EL (cell line): Measurements from ENCODE around the gene PFKFB4.
"Not testable (repeated sequence)": the region's sequence is repeated elsewhere in the genome, so short reads cannot be mapped to it uniquely, and the experiment has no call there.

Experiments used
- DNase-seq: peaks from one replicate; pipeline ENCODE4 v3.0.0-alpha.2; 2016

The PFKFB4 gene

DNA sequence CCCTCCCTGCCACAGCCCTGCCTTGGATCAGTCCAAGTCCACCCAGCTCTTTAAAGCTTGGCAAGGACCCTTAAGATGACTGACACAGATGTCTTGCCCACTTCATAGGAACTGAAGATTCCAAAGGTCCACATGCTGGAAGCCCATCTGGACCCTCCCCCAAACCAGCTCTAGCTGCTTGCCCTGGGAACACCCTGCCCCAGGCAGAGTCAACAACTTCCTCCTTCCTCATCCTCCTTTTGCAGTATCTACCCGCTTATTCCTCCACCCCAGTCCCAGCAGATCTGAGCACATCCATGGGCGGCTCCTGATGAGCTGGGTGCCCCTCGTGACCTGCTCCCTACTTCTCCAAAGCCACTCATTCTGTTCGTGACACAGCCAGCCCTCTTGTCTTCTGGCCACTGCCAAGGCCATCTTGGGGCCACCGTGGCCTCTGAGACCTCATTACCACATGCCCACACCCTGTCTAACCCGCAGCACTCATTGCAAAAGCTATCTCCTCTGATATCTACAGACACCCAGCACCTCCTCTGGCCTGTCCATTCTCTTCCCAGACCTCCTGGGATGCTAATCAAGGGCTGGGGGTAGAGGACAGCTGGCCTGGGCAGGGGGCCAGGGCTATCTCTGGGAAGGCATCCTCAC lies 2.0 kb upstream of the PFKFB4 start:
- DNase-seq, result no peak

DNA sequence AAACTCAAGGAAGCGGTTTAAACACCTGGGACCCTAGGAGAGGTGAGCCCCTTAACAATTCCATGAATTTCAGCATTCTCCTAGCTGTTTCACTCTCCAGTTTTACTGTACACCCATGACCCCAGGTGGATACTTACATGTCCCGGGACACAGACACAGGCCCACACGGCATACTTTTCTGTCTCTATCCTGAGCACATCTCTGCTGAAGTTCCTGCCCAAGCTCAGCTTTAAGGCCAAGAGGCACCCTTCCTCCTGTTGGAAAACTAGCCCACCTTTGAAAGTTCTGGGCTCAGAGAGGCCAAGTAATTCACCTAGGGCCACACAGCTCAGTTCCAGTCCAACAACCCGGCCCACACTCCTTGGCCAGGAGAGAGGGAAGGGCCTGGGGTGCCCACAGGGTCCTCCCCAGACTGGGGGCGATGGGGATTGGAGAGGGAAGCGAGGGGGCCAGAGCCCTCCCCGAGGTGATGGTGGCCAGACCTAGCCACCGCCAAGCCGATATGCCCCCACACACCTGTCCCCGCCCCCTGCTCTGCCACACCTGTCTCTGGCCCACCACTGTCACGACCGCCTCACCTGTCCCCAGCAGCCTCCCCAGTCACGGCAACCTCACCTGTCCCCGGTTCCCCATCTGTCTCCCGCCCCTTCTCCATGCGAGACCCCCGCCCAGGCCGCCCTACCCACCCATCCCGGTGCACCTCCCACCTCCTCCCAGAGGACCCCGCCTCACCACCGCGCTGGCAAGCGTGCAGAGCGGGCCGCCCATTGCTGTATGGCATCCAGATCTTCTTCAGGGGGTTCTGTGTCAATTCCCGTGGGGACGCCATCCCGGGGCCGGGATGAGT lies 431 bp downstream of the PFKFB4 start:
- no peak for DNase-seq

DNA sequence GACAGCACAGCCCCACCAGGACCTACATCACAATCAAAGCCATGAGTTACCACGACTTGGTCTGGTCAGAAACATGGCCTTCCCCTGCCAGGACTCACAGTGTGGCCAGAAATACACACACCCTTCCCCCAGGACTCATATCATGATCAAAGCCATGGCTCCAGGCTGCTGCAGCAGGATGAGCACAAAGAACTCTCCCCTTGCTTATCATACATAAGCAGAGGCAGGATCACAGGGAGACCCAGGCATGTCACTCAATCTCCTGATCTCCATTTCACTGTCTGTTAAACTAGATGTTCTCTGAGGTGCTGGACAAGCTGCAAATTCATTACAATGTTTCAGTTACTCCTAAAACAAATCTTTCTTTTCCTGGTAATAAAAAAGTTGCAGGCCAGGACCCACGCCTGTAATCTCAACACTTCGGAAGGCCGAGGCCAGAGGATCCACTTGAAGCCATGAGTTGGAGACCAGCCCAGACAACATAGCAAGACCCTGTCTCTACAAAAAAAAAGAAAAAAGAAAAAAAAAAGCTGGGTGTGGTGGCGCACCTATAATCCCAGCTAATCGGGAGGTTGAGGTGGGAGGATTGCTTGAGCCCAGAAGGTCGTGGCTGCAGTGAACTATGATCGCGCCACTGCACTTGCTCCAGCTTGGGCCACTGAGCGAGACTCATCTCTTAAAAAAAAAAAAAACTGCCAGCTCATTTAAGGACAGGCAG lies 1.2 kb downstream of the PFKFB4 start:
- no peak for DNase-seq

DNA sequence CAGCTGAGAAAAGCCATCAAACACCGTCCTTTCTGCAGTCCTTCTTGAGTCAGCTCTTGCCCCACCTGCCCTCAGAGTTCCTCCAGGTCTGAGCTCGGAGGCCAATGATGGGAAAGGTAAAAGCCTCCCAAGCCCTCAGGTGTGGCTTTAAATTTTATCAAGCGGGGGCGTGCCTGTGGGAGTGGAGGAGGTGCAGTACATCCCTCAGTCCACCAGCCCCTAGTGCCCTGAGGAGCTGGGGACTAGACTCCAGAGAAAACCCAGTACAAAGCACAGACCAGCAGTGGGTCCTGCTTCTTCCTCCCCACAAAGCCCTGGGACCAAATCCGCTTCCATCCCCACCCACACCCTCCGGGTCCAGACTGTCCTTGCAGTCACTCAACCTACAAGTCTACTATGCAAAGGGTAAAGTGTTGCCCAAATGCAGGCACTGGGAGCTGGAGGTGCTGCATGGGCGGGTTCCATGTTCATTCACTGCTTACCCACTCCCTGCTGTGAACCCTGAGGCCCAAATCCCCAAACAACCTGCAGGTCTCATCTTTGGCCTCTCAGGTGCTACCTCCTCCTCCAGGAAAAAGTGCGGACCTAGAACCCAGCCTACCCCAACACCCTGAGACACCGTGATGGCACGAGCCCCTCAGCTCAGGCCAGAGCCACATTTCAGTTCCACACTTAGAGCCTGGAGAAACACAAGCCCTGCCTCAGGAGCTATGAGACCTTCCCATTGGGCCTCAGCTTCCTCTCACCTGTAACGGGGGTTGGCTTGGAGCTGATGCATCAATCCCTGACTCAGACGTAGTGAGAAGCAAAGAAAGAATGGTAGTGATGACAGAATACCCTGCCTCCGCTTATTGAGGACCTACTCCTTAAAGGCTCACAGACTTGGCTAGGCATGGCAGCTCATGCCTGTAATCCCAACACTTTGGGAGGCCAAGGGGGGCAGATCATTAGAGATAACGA lies 2.4 kb downstream of the PFKFB4 start:
- DNase-seq, result no peak

DNA sequence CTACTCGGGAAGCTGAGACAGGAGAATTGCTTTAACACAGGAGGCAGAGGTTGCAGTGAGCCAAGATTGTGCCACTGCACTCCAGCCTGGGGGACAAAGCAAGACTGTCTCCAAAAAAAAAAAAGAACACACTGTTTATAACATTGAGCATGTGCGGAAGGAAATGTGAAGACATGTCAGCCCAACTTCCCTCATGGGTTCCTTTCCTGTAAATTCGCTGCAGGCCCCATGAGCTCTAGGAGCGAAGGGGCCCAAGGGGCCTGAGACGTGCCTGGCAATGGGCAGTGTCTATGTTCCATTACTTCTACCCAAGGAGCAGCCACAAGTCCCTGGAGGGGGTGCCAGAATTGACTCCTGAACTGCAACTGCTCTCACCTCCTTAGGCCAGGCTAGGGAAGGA lies 3.2 kb downstream of the PFKFB4 start:
- DNase-seq, result no peak

DNA sequence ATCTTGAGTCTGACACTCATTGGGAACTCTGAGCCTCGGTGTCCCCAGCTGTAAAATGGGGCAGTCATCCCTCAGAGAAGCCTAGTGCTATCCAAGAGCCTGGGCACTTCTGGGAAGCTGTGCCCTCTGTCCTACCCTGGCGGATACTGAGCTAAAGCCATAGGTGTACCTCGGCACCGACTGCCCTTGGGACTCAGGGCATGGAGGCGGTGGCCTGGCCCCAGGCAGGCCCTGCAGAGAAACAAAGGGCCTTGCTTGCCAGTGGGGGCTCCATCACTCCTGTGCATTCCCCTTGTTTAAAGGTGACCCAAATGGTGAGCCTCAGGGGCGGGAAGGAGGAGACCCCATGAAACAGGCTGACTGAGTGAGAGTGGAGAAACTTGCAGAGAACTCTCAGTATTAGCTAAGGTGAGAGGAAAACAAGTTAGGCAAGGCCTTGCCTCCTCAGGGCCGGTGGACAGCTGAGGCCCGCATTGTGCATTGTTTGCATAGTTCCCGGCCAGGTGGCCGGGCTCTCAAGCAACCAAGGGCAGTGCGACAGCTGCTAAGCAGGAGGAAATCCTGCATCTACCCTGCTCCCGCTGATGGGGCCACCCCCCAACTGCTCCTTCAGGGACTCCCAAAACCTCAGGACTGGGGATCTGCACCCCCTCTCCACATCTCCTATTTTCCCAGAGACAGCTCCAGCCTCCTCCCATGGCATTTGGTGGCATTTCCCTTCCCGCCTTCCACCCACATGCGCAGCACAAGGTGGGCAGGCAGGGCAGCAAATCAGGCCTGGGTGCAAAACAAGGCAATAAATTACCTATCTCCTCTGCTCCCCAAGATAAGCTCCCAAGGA lies 4.3 kb downstream of the PFKFB4 start:
- DNase-seq, result no peak

DNA sequence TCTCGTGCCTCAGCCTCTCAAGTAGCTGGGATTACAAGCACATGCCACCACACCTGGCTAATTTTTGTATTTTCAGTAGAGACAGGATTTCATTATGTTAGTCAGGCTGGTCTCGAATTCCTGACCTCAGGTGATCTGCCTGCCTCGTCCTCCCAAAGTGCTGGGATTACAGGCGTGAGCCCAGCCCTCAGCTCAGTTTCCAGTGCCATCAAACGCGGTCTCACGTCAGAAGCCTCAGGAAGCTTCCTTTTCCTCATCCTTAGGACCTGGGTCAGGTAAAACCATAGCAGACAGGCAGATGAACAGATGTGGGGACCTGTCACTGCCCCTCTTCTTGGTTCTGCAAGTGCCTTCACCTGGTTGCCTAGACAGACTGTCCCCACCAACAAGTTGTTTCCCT lies 5.0 kb downstream of the PFKFB4 start:
- DNase-seq, result not testable (repeated sequence)

DNA sequence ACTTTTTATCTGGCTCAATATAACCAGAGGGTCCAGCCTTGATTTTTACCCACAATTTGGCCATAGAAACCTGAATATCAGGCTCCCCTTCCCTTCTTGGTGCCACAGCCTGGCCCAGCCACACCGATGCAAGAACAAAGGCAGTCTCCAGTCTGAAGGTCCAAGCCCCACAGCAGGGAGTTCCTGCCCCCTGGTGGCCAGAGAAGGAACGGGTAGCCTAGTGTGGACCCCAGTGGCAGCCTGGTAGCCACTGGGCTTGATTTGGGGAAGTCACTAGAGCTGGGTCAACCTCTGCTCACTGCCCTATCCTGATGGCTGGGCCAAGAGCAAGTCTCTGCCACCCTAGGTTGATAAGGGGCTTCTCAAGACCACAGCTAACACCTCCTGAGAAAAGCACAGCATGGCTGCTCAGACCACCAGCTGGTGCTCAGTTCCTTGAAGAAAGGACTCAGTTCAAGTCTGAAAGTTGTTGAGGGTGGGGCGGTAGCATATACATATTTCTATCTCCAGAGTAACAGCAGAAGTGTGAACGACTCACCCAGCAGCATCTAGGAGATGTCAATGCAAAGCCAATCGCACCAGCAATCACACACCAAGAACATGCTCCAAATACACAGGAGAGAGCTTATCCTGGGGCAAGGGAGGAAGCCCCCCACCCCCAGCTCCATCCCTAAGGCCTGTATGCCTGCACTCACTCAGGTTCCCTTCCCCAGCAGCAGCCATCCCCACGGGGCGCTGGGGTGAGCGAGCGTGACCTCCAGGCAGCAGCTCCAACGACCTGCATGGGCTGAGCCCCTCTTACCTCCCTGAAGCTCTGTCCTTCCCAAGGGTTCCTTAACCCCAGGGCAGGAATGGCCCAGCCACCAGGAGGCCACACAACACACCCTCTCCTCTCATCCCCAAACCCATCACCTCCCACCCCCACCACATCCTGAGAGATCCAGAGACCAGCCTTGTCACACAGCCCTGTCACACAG lies 7.6 kb downstream of the PFKFB4 start:
- DNase-seq, result peak; percentile 70

DNA sequence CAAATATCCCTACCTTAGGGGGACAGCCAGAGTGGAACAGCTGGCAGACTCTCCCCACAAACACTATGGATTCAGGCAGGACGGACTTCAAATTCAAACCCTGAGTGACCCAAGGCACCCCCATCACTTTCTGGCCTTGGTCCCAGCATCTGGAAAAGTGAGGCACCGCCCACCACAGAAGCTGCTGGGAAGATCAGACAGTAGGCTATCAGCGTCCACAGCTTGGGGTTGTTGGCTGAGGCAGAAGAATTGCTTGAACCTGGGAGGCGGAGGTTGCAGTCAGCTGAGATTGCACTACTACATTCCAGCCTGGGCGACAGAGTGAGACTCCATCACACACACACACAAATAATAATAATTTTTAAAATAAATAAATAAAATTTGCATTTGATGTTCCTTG lies 8.5 kb downstream of the PFKFB4 start:
- no peak for DNase-seq

DNA sequence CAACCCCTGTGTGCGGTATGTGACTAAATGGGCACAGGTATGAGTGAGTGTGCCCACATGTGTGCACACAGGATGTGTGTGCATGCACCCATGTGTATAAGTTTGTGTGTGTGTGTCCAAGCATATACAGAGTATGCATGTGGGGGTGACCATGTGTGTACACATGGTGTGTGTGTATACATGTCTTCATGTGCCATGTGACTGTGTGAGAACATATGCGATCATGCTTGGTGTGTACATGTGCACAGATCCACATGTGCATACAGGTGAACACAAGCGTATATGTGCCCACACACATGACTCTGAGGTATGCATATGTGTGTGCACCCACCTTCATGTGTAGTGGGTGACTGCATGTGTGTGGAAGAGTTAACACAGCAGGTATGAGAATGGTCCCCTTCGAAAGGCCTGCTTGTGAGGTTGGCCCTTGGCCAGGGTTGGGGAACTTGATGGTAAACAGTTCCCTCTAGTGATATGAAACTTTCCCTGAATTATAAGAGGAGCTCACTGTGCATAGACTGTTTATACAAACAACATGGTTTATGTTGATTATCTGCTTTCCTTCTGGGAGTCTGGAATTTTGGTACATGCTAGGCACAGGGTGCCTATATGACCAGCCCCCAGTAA lies 10.3 kb downstream of the PFKFB4 start:
- no peak for DNase-seq

DNA sequence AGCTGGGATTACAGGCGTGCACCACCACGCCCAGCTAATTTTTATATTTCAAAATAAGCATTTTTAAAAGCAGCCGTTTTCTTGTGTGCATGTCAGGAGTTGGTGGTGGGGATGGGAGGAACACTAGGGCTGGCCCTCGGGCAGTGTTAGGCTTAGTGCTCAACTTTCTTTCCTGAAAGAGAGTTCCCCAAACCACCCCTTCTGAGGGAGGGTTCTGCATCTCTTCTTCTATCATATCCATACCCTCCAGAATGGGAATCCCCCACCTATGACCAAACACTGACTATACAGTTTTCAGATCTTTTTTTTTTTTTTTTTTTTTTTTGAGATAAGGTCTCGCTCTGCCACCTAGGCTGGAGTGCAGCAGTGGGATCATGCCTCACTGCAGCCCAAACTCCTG lies 12.5 kb downstream of the PFKFB4 start:
- no peak for DNase-seq

DNA sequence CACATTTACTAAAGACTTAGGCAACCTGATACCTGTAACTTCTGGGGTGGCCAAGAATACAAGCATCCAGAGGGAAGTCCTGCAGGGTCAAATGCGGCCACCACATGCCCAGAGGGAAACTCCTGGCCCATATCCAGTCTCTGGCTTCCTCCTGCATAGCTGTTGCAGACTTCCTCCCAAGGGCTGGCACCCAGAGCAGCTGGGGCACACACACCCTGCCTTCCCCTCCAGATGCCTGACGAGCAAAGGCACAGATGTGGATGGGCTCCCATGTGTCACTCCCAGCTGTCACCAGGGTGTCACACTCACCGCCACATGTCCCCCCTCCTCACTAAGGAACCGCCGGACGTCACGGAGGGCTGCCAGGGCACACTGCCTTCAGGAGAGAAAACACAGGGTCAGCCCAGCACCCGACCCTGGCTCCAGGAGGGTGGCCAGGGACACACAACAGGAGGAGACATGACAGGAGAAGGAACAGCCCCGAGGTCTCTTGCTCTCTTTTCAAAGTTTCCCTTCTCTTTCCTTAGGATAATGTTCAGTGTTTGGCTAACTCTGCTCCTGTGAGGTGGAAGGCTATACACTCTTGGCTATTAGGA lies 13.2 kb downstream of the PFKFB4 start:
- DNase-seq, result no peak

DNA sequence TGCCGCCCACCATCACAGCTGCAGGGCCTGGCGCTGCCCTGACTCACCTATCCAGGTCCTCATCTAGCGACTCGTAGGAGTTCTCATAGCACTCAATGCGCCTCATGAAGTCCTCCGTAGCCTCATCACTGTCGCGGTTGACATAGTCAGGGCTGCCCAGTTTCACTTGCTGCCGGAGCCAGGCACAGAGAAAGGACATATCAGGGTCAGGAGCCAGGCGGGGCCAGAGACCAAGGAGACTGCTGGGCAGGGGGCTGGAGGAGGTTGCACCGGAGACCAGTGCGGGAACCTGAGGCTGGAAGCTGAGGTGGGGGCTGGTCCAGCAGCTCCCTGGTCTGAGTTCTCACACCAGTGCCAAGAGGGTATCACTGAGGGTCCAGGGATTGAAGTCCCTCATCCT lies 18.2 kb downstream of the PFKFB4 start:
- DNase-seq, result no peak

DNA sequence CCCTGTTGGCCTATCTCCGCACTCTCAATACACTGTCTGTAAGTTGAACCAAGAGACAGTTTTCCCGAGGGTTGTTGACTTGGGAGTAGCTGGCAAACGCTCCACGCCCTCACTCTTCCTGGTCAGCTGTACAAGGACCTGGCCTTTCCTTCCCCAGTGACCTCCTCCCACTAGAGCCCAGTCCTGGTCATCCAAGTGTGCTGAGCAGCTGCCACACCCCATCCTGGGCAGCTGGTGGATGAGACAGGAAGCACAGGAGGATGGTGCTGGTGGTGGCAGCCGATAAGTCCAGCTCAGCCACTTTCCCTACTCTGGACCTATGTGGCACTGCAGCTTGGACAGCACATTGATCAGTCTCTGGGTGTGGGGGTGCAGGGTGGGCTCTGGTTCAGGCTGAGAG lies 19.8 kb downstream of the PFKFB4 start:
- no peak for DNase-seq

DNA sequence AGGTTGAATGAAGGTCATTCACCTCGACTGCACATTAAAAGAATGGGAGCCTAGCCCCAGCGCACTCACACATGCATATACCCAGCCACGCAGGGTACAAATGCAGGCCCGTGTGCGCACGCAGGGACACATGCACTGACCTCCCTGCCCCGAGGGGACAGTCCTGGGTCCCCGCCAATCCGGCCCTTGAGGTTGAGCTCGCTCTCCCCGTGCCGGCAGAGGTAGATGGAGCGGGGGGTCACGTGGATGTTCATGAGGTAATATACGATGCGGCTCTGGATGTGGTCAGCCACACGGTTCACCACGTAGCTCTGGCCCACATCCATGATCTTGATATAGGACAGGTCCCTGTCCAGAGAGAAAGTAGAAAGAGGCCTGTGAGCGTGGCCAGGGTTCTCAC lies 20.5 kb downstream of the PFKFB4 start:
- no peak for DNase-seq

DNA sequence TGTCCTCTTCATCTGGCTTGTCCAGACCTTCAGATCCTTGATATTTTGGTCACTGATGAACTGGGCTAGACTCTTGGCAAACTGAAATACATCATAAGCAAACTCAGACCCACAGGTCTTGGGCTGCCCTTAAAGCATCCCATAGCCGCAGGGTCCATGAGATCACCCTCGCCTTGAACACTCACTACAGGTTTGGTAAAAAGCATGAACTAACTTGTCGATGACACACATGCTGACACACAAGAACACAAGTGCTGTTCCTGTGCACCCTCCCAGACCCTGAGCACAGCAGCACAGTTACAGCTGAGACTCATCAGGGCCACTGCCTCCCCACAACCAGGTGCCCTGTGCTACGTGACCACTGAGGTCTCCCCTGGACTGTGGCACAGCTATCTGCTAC lies 21.0 kb downstream of the PFKFB4 start:
- DNase-seq, result no peak

DNA sequence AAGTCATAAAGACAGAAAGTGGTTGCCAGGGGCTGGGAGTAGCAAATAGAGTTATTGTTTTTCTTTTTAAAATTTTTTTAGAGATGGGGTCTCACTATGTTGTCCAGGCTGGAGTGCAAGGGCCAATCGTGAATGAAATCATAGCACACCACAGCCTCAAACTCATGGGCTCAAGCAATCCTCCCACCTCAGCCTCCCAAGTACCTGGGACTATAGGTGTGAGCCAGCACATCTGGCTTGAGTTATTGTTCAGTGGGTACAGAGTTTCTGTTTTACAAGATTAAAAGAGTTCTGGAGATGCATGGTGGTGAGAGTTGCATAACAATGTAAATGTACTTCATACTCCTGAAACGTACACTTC lies 23.6 kb downstream of the PFKFB4 start:
- no peak for DNase-seq

DNA sequence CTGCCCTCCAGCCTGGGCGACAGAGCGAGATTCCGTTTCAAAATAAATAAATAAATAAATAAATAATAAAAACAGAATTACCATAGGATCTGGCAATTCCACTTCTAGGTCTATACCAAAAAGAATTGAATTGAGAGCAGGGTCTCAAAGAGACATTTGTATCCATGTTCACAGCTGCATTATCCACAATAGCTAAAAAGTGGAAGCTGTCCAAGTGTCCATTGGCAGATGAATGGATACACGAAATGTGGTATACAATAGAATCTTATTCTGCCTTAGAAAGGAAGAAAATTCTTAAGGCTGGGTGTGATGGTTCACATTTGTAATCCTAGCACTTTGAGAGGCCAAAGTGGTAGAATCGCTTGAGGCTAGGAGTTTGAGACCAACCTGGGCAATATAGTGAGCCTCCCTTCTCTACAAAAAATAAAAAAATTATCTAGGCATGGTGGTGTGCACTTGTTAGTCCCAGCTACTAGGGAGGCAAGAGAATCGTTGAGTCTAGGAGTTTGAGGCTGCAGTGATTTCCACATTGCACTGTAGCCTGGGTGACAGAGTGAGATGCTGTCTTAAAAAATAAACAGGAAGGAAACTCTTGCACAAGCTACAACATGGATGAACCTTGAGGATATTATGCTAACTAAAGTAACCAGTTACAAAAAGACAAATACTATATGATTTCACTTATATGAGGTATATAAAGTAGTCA lies 24.2 kb downstream of the PFKFB4 start:
- no peak for DNase-seq

DNA sequence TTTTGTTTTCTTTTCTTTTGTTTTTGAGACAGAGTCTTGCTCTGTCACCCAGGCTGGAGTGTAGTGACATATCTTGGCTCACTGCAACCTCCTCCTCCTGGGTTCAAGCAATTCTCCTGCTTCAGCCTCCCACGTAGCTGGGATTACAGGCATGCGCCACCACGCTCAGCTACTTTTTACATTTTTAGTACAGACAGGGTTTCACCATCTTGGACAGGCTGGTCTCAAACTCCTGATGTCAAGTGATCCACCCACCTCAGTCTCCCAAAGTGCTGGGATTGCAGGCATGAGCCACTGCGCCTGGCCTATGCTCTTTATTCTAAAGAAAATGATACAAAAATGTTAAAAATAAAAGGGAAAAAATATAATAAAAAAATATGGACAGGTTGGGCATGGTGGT lies 25.9 kb downstream of the PFKFB4 start:
- DNase-seq, result not testable (repeated sequence)
